Common myeloid progenitor, CD34-positive (primary cell): ENCODE measurements around the gene TOMM70. TPM values are rescaled to one million over a fixed set of nuclear protein-coding genes. Genes with fewer than 3 reads are reported as not detected.
"Not testable (repeated sequence)": the region's sequence is repeated elsewhere in the genome, so short reads cannot be mapped to it uniquely, and the experiment has no call there.

Experiments
- CTCF ChIA-PET: fragments of 350-600 bp; sonication (Branson Sonifier 250); formaldehyde crosslinking; loops from one replicate; lab custom pipeline; 2021; ENCODE audit warnings: antibody characterized with exemption; lab: Charles Lee
- POLR2A ChIA-PET: fragments of 350-600 bp; sonication (Branson Sonifier 250); formaldehyde crosslinking; loops from one replicate; lab custom pipeline; 2021; ENCODE audit warnings: antibody characterized with exemption; lab: Charles Lee
- DNase-seq, 3 donors: peaks; one replicate each; pipeline versions ENCODE4 v3.0.0 to v3.0.0-alpha.2; 2013
- H3K27ac ChIP-seq, 2 experiments: 1 replicate in 1 of 2; 2 replicates in 1 of 2; pipeline ENCODE4 v1.7.0; 2013; ENCODE audit warnings: inconsistent platforms in 2 of 2, low read length in 2 of 2, mild to moderate bottlenecking in 2 of 2, low read depth in 1 of 2, moderate library complexity in 1 of 2; ENCODE audit not compliant: severe bottlenecking in 2 of 2, insufficient read depth in 1 of 2, poor library complexity in 1 of 2
- H3K27me3 ChIP-seq, 5 experiments: replicated peaks in 2 of 5; 1 replicate in 3 of 5; 2 replicates in 2 of 5; pipeline versions ENCODE4 v1.6.1 to v1.7.0; 2013; ENCODE audit warnings: low read length in 4 of 5, mild to moderate bottlenecking in 2 of 5, moderate library complexity in 2 of 5, inconsistent platforms in 1 of 5; ENCODE audit not compliant: insufficient read depth in 5 of 5, control insufficient read depth in 4 of 5
- H3K36me3 ChIP-seq, 4 experiments: 1 replicate in 2 of 4; 2 replicates in 2 of 4; pipeline versions ENCODE4 v1.6.1 to v1.7.0; 2013; ENCODE audit warnings: low read length in 3 of 4, control low read depth in 1 of 4, mild to moderate bottlenecking in 1 of 4; ENCODE audit not compliant: control insufficient read depth in 4 of 4, insufficient read depth in 4 of 4
- H3K4me1 ChIP-seq, 4 experiments: 1 replicate in 3 of 4; 2 replicates in 1 of 4; pipeline versions ENCODE4 v1.6.1 to v1.7.1; 2013; ENCODE audit warnings: low read length in 3 of 4, mild to moderate bottlenecking in 3 of 4, control low read depth in 1 of 4, inconsistent platforms in 1 of 4, moderate library complexity in 1 of 4; ENCODE audit not compliant: control insufficient read depth in 4 of 4, insufficient read depth in 4 of 4; ENCODE audit errors: control extremely low read depth in 1 of 4
- H3K4me3 ChIP-seq, 7 experiments: 1 replicate in 4 of 7; 2 replicates in 3 of 7; pipeline versions ENCODE4 v1.5.1 to v1.7.0; 2013; ENCODE audit warnings: mild to moderate bottlenecking in 7 of 7, low read length in 6 of 7, moderate library complexity in 6 of 7, inconsistent platforms in 2 of 7, low read depth in 2 of 7, control low read depth in 1 of 7; ENCODE audit not compliant: insufficient read depth in 4 of 7, control insufficient read depth in 1 of 7; ENCODE audit errors: extremely low read depth in 1 of 7
- H3K9me3 ChIP-seq, 5 experiments: 1 replicate in 4 of 5; 2 replicates in 1 of 5; pipeline versions ENCODE4 v1.6.1 to v1.7.1; 2013; ENCODE audit warnings: low read length in 4 of 5, mild to moderate bottlenecking in 2 of 5, inconsistent platforms in 1 of 5, low read depth in 1 of 5, moderate library complexity in 1 of 5; ENCODE audit not compliant: control insufficient read depth in 4 of 5, insufficient read depth in 2 of 5; ENCODE audit errors: control extremely low read depth in 1 of 5
- WGBS: methylation state at CpG from one replicate; pipeline ENCODE4 v1.1.5; 2013; ENCODE audit not compliant: insufficient coverage; 5-methylcytosine and 5-hydroxymethylcytosine counted together
- polyA plus RNA-seq: library from polyadenylated mRNA; unstranded; fragments of 120-200 nt; gene quantifications from one replicate; pipeline ENCODE4 v1.2.1, GENCODE V29; 2013

TOMM70 gene
- polyA plus RNA-seq: 35.5 TPM

DNA sequence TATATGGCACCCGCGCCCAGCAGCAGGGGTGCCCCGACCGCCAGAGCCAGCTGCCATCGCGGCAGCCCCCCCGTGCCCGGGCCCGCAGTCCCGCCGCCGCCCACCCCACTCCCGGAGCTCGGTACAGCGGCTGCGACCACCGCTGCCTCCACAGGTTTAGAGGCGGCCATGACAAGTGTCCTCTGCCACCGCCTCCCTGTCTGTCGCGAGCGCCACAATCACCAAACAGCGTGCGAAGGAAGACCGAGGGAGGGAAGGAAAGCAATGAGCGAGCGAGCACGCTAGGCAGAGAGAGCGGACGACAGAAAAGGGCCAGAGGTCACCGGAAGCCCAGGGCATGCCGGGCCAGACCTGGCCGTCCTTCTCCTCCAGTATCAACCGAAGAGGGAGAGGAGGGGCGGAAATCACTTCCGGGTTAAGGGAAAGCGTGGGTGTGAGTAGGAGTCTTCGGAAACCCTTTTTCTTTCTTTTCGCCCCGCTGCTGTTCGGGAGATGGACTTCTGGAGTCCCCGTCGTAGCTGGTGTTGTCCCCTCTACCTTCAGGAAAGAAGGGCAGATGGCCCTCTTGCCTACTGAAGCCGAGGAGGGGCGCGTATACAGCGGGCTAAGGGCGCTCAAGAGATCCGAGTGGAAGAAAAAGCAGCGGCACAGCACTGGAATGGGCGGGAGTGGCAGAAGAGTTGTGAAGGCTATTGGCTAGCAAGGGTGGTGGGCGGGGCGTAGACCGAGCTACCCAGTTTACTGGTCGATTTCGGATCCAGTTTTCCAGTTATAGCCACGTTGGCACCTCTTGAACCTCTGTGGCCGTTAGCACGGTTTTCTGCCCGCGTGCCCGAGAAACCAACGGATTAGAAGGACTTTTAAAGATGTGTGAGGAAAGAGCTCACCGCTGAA is at the start of gene TOMM70, which contains the start of gene LNP1:
Gene TOMM70, minus strand, starts transcription at position 310 of the 894 bp plus-strand sequence. Its CDS starts 140 bp downstream, at position 170.
Gene LNP1, plus strand, starts transcription at position 760 of the 894 bp plus-strand sequence. CDS start 28,191 bp downstream, outside the sequence.
- 0% methylated on average over 54 of the region's 64 CpGs for WGBS
- peaks cover 21 to 43% (median 36%) of the 10 kb centered on the region in 4 experiments for H3K4me1 ChIP-seq
- DNase-seq: peak; percentile 94 to 97 (median 96)

GRCh38 chr3:100449214-100449613 is 48.3 kb upstream of the TOMM70 start:
- peaks cover 0 to 4% (median 0%) of the 10 kb centered on the region in 5 experiments for H3K9me3 ChIP-seq
- POLR2A ChIA-PET: no interaction called here
- WGBS: no CpG with 5 or more reads among the region's 2 CpGs
- no peaks in the 10 kb centered on the region for H3K27me3 ChIP-seq
- no peaks in the 10 kb centered on the region for H3K36me3 ChIP-seq
- no peak overlapping the region for H3K4me3 ChIP-seq
- H3K27ac ChIP-seq: no peak overlapping the region
- DNase-seq: no peak
- no peaks in the 10 kb centered on the region for H3K4me1 ChIP-seq
- CTCF ChIA-PET: interaction anchor here (0.6 to 1.6 kb wide), 2 partner anchors 14 to 1241 kb away, joined by 4 read pairs; no protein-coding TSS in a partner anchor

More for the DNA sequence above, at the start of gene TOMM70, which contains the start of gene LNP1:
- Histone ChIP-seq H3K9me3 (no peaks in the 10 kb centered on the region), H3K4me3 (peak within 1 kb of the TSS; percentile 77 to 98 (median 86)), H3K36me3 (no peaks in the 10 kb centered on the region), H3K27me3 (no peaks in the 10 kb centered on the region), H3K27ac (peak within 1 kb of the TSS; percentile 74 to 90)
- POLR2A ChIA-PET: no interaction called here
- CTCF ChIA-PET: interaction anchor here (0.9 to 1.9 kb wide), 11 partner anchors 9 to 522 kb away, joined by 3 to 6 read pairs (median 3); no protein-coding TSS in a partner anchor

DNA sequence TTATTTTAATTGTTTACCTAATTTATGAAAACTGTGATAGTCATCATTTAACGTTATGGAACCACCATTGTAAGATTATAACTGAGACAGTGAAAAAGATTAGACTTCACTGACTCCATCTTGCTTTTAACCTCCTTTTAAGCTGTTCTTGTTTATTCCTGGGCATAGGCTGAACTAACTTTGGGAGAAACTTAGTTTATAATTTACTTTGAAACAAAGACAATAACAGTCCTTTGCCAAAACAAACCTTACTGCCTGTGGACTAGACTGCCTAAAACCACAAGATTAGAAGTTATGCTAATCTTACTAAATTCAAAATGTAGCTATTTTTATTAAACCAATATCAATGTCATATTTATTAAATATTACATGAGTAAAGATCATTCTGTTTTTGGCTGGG is 47.2 kb upstream of the TOMM70 start:
- no peaks in the 10 kb centered on the region for H3K4me1 ChIP-seq
- no CpG with 5 or more reads among the region's 1 CpG for WGBS
- ChIA-PET POLR2A (no interaction called here), CTCF (interaction anchor here (1.6 kb wide), 1 partner anchor 15 kb away, joined by 4 read pairs; no protein-coding TSS in a partner anchor)
- no peaks in the 10 kb centered on the region for H3K36me3 ChIP-seq
- DNase-seq: no peak
- no peak overlapping the region for H3K27ac ChIP-seq
- no peak overlapping the region for H3K4me3 ChIP-seq
- H3K27me3 ChIP-seq: no peaks in the 10 kb centered on the region
- peaks cover 0 to 4% (median 0%) of the 10 kb centered on the region in 5 experiments for H3K9me3 ChIP-seq

DNA sequence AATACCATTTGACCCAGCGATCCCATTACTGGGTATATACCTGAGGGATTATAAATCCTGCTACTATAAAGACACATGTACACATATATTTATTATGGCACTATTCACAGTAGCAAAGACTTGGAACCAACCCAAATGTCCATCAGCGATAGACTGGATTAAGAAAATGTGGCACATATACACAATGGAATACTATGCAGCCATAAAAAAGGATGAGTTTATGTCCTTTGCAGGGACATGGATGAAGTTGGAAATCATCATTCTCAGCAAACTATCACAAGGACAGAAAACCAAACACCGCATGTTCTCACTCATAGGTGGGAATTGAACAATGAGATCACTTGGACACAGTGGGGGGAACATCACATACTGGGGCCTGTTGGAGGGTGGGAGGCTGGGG is 46.2 kb upstream of the TOMM70 start:
- H3K27me3 ChIP-seq, H3K9me3 ChIP-seq, H3K36me3 ChIP-seq, H3K4me1 ChIP-seq, H3K27ac ChIP-seq, DNase-seq, POLR2A ChIA-PET, H3K4me3 ChIP-seq, CTCF ChIA-PET: not testable (repeated sequence)
- no CpG with 5 or more reads among the region's 3 CpGs for WGBS

GRCh38 chr3:100443690-100444089 is 42.8 kb upstream of the TOMM70 start:
- no peaks in the 10 kb centered on the region for H3K27me3 ChIP-seq
- ChIA-PET POLR2A (no interaction called here), CTCF (no interaction called here)
- no peak overlapping the region for H3K4me3 ChIP-seq
- H3K27ac ChIP-seq: no peak overlapping the region
- DNase-seq: peak in 2 of 3 donors; percentile 6 to 13
- H3K4me1 ChIP-seq: no peaks in the 10 kb centered on the region
- no peaks in the 10 kb centered on the region for H3K36me3 ChIP-seq
- peaks cover 0 to 4% (median 0%) of the 10 kb centered on the region in 5 experiments for H3K9me3 ChIP-seq

- ChIA-PET CTCF (no interaction called here), POLR2A (interaction anchor here (0.6 kb wide), 1 partner anchor 9 kb away, joined by 4 read pairs; no protein-coding TSS in a partner anchor)
- Histone ChIP-seq H3K9me3 (peaks cover 0 to 4% (median 0%) of the 10 kb centered on the region in 5 experiments), H3K27ac (no peak overlapping the region), H3K4me3 (no peak overlapping the region), H3K4me1 (no peaks in the 10 kb centered on the region), H3K36me3 (no peaks in the 10 kb centered on the region), H3K27me3 (no peaks in the 10 kb centered on the region)
- no peak for DNase-seq
- 100% methylated on average over 3 of the region's 3 CpGs for WGBS
Observed at GRCh38 chr3:100440895-100441294, 40.0 kb upstream of the TOMM70 start.

DNA sequence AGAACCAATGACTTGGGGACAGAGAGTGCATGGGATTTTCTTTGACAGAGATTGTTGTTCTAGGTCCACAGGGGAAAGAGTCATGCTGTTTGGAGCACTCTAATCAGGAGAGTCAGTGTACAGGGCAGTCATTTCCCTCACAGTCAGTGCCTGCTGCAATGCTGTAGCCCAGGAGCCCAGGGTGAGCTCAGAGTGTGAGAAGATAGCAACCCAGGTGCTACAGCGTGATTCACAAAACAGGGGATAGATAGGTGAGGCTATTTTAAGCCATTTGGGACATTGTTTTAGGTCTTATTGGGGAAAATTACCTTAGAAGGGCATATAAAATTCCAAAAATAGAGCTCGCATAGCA is 37.7 kb upstream of the TOMM70 start:
- CTCF ChIA-PET: no interaction called here
- POLR2A ChIA-PET: no interaction called here

More for the DNA sequence above, 37.7 kb upstream of the TOMM70 start:
- no peak overlapping the region for H3K27ac ChIP-seq
- no peaks in the 10 kb centered on the region for H3K9me3 ChIP-seq
- H3K4me3 ChIP-seq: no peak overlapping the region
- H3K36me3 ChIP-seq: no peaks in the 10 kb centered on the region
- DNase-seq: no peak
- H3K4me1 ChIP-seq: no peaks in the 10 kb centered on the region
- no peaks in the 10 kb centered on the region for H3K27me3 ChIP-seq
- 100% methylated on average over 2 of the region's 2 CpGs for WGBS
